GM19043 (cell line): Measurements from ENCODE around the gene LOXL3.
"Not testable (repeated sequence)": the region's sequence is repeated elsewhere in the genome, so short reads cannot be mapped to it uniquely, and the experiment has no call there.

Experiments
- ATAC-seq: cut with Tn5 transposase; IDR thresholded peaks from one replicate; pipeline ENCODE4 v1.9.1; 2021; ENCODE audit warnings: low read depth; ENCODE audit not compliant: unreplicated experiment

LOXL3 gene

DNA sequence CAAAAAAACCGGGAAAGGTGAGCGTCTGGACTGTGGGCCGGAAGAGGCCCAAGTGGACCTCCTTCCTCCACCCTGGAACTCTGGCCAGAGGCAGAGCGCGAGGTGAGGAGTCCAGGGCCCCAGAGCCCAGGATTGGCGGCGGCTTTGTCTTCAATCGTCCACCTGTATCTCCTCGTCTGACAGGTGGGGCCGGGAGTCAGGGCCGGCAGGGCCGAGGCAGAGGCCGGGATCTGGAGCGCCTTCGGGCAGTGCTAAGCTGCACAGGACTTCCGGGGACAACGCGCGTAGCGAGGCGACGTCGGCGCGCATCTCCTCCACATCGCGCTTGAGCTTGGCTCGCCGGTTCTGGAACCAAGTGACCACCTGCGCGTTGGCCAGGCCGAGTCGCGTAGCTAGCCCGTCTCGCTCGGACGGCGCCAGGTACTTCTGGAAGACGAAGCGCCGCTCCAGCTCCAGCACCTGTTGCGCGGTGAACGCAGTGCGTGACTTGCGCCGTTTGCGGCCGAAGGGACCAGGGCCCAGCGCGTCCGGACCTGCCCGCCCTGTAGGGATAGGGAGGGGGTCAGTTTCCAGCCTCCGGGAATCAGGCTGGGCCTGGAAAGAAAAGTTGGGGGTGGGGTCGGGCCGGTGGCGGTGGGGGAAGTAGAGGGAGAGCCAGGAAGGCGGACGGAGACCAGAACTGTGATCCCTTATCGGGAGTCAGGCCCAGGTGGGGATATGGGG, 55.8 kb downstream of the LOXL3 start:
- no peak for ATAC-seq

- ATAC-seq = no peak
Measured at GRCh38 chr2:74496997-74497776, 56.6 kb downstream of the LOXL3 start.

DNA sequence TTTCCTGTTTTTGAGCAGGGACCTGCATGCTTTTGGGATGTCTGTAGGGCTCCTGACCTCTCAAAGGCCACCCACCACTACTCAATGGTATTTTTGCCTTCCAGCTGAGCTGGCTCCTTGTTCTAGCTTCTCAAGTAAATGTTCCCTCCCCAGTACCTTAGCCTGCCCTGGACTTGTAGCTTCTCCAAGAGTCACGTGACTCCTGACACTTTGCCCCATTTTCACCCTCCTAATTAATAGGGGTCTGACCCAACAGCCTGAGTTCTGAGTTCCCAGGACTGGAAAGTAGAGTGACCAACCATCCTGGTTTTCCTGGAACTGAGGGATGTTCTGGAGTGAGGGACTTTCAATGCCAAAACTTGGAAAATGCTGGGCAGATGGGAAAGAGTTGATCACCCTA, 58.3 kb downstream of the LOXL3 start:
- no peak for ATAC-seq

GRCh38 chr2:74493546-74493945, 60.2 kb downstream of the LOXL3 start:
- ATAC-seq = no peak

DNA sequence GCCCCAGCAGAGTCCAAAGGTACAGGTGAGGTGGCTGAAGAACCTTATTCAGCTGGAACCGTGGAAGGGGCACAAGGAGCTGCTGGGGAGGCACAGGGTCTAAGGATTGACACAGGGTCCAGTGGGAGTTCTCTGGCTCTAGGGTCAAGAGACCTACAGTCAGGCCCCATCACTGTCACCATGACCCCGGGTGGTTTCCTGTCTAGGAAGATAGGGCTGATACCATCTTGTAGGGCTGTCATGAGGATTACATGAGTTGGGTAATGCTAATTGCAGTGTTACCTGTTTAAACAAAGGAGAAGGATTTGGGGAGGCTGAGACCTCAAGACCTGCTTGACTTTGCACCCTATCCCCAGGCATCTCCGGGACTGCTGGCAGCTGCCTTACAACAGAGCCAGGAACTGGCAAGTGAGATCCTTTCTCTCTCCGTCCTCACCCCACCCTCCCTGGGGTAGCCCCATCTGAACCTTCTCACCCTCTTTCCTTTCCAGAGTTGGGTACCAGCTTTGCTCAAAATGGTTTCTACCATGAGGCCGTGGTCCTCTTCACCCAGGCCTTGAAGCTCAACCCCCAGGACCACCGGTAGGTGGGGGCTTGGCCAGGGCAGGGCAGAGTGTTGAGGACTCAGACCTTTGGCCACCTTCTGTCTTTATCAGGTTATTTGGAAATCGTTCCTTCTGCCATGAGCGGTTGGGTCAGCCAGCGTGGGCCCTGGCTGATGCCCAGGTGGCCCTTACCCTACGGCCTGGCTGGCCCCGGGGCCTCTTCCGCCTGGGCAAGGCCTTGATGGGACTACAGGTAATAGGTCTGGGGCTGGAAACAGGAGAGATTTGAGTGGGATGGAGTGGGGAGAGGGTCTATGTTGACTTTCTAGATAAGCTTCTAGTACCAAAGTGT, 61.8 kb downstream of the LOXL3 start:
- no peak for ATAC-seq

GRCh38 chr2:74489906-74490305, 63.8 kb downstream of the LOXL3 start:
- ATAC-seq = no peak

DNA sequence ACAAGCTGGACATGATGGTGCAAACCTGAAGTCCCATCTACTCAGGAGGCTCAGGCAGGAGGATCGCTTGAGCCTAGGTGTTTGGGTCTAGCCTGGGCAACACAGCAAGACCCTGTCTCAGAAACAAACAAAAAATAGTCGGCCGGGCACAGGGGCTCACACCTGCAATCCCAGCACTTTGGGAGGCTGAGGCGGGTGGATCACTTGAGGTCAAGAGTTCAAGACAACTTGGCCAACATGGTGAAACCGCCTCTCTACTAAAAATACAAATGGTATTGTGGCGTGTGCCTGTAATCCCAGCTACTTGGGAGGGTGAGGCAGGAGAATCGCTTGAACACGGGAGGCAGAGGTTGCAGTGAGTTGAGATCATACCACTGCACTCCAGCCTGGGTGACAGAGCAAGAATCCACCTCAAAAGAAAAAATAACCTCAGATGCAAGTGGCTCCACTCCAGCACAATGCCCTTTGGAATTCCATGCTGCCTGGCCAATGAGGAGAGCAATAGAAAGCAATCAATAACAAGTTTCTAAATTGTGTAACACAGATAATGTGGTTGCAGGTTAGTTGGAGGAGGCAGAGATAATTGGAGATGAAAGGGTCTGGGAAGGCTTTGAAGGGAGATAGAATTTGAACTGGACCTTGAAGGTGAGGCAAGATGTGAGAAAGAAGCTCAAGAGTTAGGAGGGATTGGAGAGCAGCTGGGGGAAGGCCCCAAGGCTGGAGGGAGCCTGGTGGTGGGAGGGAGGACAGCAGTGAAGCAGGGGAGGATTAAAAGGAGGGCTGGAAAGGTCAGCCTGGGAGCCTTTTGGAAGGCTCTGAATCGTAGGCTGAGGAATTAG, 64.9 kb downstream of the LOXL3 start:
- ATAC-seq = no peak

DNA sequence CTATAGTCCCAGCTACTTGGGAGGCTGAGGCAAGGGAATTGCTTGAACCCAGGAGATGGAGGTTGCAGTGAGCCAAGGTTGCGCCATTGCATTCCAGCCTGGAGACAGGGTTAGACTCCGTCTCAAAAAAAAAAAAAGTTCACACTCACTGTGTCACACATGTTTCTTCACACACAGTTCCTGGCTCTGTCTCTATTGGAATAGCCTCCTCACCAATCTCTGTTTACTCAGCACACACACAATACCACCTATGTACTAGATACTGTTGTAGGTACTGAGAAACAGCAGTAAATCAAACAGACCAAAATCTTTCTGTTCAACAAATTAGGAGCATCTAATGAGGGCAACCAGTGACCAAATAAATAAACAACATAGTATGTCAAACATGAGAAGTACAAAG, 67.6 kb downstream of the LOXL3 start:
- no peak for ATAC-seq

DNA sequence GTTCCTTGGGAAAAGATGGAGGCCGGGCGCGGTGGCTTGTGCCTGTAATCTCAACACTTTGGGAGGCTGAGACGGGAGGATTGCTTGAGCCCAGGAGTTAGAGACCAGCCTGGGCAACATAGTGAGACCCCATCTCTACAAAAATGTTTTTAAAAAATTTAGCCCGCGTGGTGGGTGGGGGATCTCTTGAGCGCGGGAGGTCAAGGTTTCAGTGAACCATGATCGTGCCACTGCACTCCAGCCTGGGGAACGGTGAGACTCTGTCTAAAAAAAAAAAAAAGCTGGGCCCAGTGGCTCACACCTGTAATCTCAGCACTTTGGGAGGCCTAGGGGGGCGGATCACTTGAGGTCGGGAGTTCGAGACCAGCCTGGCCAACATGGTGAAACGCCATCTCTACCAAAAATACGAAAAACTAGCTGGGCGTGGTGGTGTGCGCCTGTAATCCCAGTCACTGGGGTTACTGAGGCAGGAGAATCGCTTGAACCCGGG, 70.0 kb downstream of the LOXL3 start:
- not testable (repeated sequence) for ATAC-seq

DNA sequence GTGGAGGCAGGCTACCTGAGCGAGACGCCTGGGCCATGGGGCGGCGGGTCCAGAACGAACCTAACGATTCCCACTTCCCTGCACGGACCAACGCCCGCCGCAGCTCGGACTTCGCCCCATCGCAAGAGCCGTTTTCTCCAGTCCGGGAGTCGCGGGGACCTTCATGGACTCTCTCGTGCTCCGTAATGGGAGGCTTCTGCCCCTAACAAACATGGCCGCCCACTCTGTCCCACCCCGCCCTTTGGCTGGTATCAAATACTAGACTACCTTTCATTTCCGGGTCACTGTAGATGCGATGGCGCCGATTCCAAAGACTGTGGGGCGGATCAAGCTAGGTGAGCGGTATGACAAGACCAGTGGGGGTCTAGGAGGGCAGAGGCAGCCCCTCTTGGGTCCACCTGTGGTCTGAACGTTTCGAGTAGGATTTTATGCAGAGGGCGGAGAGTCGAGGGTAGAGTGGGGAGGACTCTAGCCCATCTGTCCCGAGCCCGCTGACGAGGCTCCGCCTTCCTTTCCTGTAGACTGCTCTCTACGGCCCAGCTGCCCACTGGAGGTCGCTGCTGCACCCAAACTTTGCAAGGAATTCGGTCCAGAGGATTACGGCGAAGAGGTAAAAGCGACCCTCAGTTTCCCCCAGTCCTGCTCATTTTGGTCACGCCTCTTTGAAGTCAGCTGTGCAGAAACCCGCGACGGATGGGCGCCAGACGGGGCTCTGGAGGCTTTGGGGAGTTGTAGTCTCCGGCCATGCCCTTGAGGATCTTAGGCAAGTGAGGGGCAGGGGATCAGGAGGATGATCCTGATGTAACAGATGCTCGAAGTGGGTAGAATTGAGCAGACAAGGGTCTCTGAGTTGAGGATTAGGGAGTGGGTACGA, 70.7 kb downstream of the LOXL3 start, which contains the start of the genes CCDC142 and TTC31:
TSS of gene CCDC142 (minus strand) at position 198 of the 874 bp plus-strand sequence. CDS start at position 37, 161 bp downstream.
TSS of gene TTC31 (plus strand) at position 281 of the 874 bp plus-strand sequence. CDS start at position 296, 15 bp downstream.
- ATAC-seq = peak; percentile 90
